Activated B cell treated with CpG ODN at 0.5 μM for 24 hours (primary cell): ENCODE measurements around the gene CDK6. TPM values are rescaled to one million over a fixed set of nuclear protein-coding genes. Genes with fewer than 3 reads are reported as not detected.
A peak's percentile ranks its signal among the peaks of the same experiment; 100 is the strongest.

Experiments
- ATAC-seq: fragments of 200-7000 bp; cut with Tn5 transposase; one replicate; pipeline ENCODE4 v1.10.0; 2021; ENCODE audit warnings: low read depth, mild to moderate bottlenecking, moderate library complexity
- CTCF ChIA-PET: fragments of 350-600 bp; sonication (Branson Sonifier 250); formaldehyde crosslinking; loops from one replicate; lab custom pipeline; 2021; ENCODE audit warnings: antibody characterized with exemption; lab: Charles Lee
- POLR2A ChIA-PET: fragments of 350-600 bp; sonication (Branson Sonifier 250); formaldehyde crosslinking; loops from one replicate; lab custom pipeline; 2021; ENCODE audit warnings: antibody characterized with exemption; lab: Charles Lee
- DNase-seq: peaks from one replicate; pipeline ENCODE4 v3.0.0; 2022
- H3K27ac Mint-ChIP-seq: one replicate; pipeline ENCODE4 v1.8.0; 2020; ENCODE audit warnings: mixed read lengths
- H3K27me3 Mint-ChIP-seq: one replicate; pipeline ENCODE4 v1.8.0; 2021; ENCODE audit warnings: mixed read lengths
- H3K36me3 Mint-ChIP-seq: one replicate; pipeline ENCODE4 v1.8.0; 2021; ENCODE audit warnings: low read depth, mixed read lengths
- H3K4me1 Mint-ChIP-seq: one replicate; pipeline ENCODE4 v1.8.0; 2021; ENCODE audit warnings: mixed read lengths
- H3K4me3 Mint-ChIP-seq: one replicate; pipeline ENCODE4 v1.8.0; 2020; ENCODE audit warnings: mild to moderate bottlenecking, mixed read lengths
- H3K9me3 Mint-ChIP-seq: one replicate; pipeline ENCODE4 v1.8.0; 2020; ENCODE audit warnings: mixed read lengths
- CTCF ChIP-seq: fragments of 200-600 bp; IDR thresholded peaks from one replicate; pipeline ENCODE4 v1.8.0; 2022; ENCODE audit warnings: antibody characterized with exemption, mild to moderate bottlenecking
- intact Hi-C: fragments of 100-400 bp; cut with micrococcal nuclease; formaldehyde crosslinking; loops from one replicate; pipeline ENCODE4 v1.15.1; 2024
- total RNA-seq: library from RNA; stranded (reverse); gene quantifications from 2 replicates; pipeline ENCODE4 v1.2.3, GENCODE V29; 2022

CDK6 gene
- total RNA-seq, 1 donor from 2014 or later: 30.5 TPM

- Mint-ChIP-seq H3K27me3 (no peaks in the 10 kb centered on the region), H3K4me1 (peaks cover 56% of the 10 kb centered on the region), H3K27ac (peak overlapping the region; percentile 79), H3K36me3 (no peaks in the 10 kb centered on the region), H3K9me3 (no peaks in the 10 kb centered on the region), H3K4me3 (peak overlapping the region; percentile 61)
- TF ChIP-seq CTCF: no peak
- POLR2A ChIA-PET: interaction anchor here (0.8 to 1.9 kb wide), 4 partner anchors 14 to 389 kb away, joined by 3 to 10 read pairs (median 6); partner anchors contain the start of genes ANKIB1 and KRIT1
- CTCF ChIA-PET: interaction anchor here (1.0 to 1.6 kb wide), 2 partner anchors 13 to 198 kb away, joined by 3 to 10 read pairs; no protein-coding TSS in a partner anchor
- intact Hi-C loops: loop anchor here (2.0 to 5.0 kb wide), 3 partner anchors 37 to 512 kb away; partner anchors contain the start of gene SAMD9L
- ATAC-seq: peak; percentile 70
- no peak for DNase-seq
Measured at GRCh38 chr7:92634924-92635519, 201.4 kb downstream of the CDK6 start.

- peaks cover 4% of the 10 kb centered on the region for H3K9me3 Mint-ChIP-seq
- peak overlapping the region; percentile 61 for H3K27ac Mint-ChIP-seq
- POLR2A ChIA-PET: interaction anchor here (1.9 to 4.2 kb wide), 2 partner anchors 13 to 389 kb away, joined by 6 to 24 read pairs; partner anchors contain the start of genes ANKIB1 and KRIT1
- TF ChIP-seq CTCF: no peak
- no peaks in the 10 kb centered on the region for H3K27me3 Mint-ChIP-seq
- CTCF ChIA-PET: interaction anchor here (0.8 to 0.9 kb wide), 2 partner anchors 12 to 13 kb away, joined by 3 to 4 read pairs; no protein-coding TSS in a partner anchor
- H3K4me1 Mint-ChIP-seq: peaks cover 48% of the 10 kb centered on the region
- DNase-seq (no peak), ATAC-seq (no peak)
- peak overlapping the region; percentile 8 for H3K4me3 Mint-ChIP-seq
- H3K36me3 Mint-ChIP-seq: no peaks in the 10 kb centered on the region
- intact Hi-C loops: loop anchor here (2.0 to 5.0 kb wide), 3 partner anchors 38 to 513 kb away; partner anchors contain the start of gene SAMD9L
Measured at GRCh38 chr7:92634205-92634604, 202.2 kb downstream of the CDK6 start.

GRCh38 chr7:92633211-92633906 is 203.0 kb downstream of the CDK6 start:
- ChIA-PET CTCF (interaction anchor here (0.6 to 0.9 kb wide), 3 partner anchors 11 to 35 kb away, joined by 3 to 4 read pairs (median 3); no protein-coding TSS in a partner anchor), POLR2A (interaction anchor here (0.7 to 4.2 kb wide), 7 partner anchors 11 to 388 kb away, joined by 3 to 24 read pairs (median 6); partner anchors contain the start of genes ANKIB1, KRIT1, PEX1 and RBM48)
- intact Hi-C loops: loop anchor here (1.0 to 5.0 kb wide), 3 partner anchors 9 to 514 kb away; partner anchors contain the start of gene SAMD9L

GRCh38 chr7:92632791-92633190 is 203.6 kb downstream of the CDK6 start:
- peaks cover 9% of the 10 kb centered on the region for H3K36me3 Mint-ChIP-seq
- peaks cover 46% of the 10 kb centered on the region for H3K4me1 Mint-ChIP-seq
- intact Hi-C loops: loop anchor here (1.0 to 5.0 kb wide), 3 partner anchors 10 to 515 kb away; partner anchors contain the start of gene SAMD9L
- H3K27ac Mint-ChIP-seq: peak overlapping the region; percentile 70
- TF ChIP-seq CTCF: no peak
- no peak for ATAC-seq
- peaks cover 7% of the 10 kb centered on the region for H3K9me3 Mint-ChIP-seq
- ChIA-PET CTCF (interaction anchor here (0.6 to 1.7 kb wide), 2 partner anchors 34 to 200 kb away, joined by 3 to 8 read pairs; no protein-coding TSS in a partner anchor), POLR2A (interaction anchor here (0.7 to 4.2 kb wide), 7 partner anchors 12 to 600 kb away, joined by 3 to 24 read pairs (median 6); partner anchors contain the start of genes ANKIB1, KRIT1 and VPS50)
- no peak overlapping the region for H3K4me3 Mint-ChIP-seq
- DNase-seq: no peak
- no peaks in the 10 kb centered on the region for H3K27me3 Mint-ChIP-seq

More at GRCh38 chr7:92633211-92633906, 203.0 kb downstream of the CDK6 start:
- Mint-ChIP-seq H3K27me3 (no peaks in the 10 kb centered on the region), H3K36me3 (peaks cover 4% of the 10 kb centered on the region), H3K27ac (peak overlapping the region; percentile 70), H3K9me3 (peaks cover 7% of the 10 kb centered on the region), H3K4me3 (peak overlapping the region; percentile 48), H3K4me1 (peaks cover 46% of the 10 kb centered on the region)
- no peak for DNase-seq
- no peak for TF ChIP-seq CTCF
- peak; percentile 34 for ATAC-seq
